ENCODE measurements around the gene TNFRSF11A.

The TNFRSF11A gene

GRCh38 chr18:62325806-62326645 is 916 bp downstream of the TNFRSF11A start:
- DNase-seq, result no peak

GRCh38 chr18:62326646-62327348 is 1.7 kb downstream of the TNFRSF11A start:
- no peak for DNase-seq

GRCh38 chr18:62327977-62328376 is 2.9 kb downstream of the TNFRSF11A start:
- no peak for DNase-seq

GRCh38 chr18:62328586-62329525 is 3.7 kb downstream of the TNFRSF11A start:
- no peak for DNase-seq

- no peak for DNase-seq
Measured at GRCh38 chr18:62329691-62330454, 4.8 kb downstream of the TNFRSF11A start.

GRCh38 chr18:62330650-62331049 is 5.5 kb downstream of the TNFRSF11A start:
- no peak for DNase-seq

GRCh38 chr18:62331581-62332356 is 6.7 kb downstream of the TNFRSF11A start:
- DNase-seq, result no peak

GRCh38 chr18:62332431-62332830 is 7.3 kb downstream of the TNFRSF11A start:
- DNase-seq, result no peak

GRCh38 chr18:62332964-62333695 is 8.0 kb downstream of the TNFRSF11A start:
- no peak for DNase-seq

- DNase-seq, result no peak
Measured at GRCh38 chr18:62334120-62334519, 9.0 kb downstream of the TNFRSF11A start.

GRCh38 chr18:62335494-62335893 is 10.4 kb downstream of the TNFRSF11A start:
- DNase-seq, result no peak

GRCh38 chr18:62336618-62337017 is 11.5 kb downstream of the TNFRSF11A start:
- no peak for DNase-seq

GRCh38 chr18:62337336-62337735 is 12.2 kb downstream of the TNFRSF11A start:
- no peak for DNase-seq

GRCh38 chr18:62338446-62339105 is 13.5 kb downstream of the TNFRSF11A start:
- no peak for DNase-seq

- no peak for DNase-seq
Measured at GRCh38 chr18:62339106-62339988, 14.2 kb downstream of the TNFRSF11A start.

GRCh38 chr18:62340996-62341395 is 15.9 kb downstream of the TNFRSF11A start:
- no peak for DNase-seq

- DNase-seq, result no peak
Measured at GRCh38 chr18:62341473-62341872, 16.4 kb downstream of the TNFRSF11A start.

GRCh38 chr18:62342884-62343283 is 17.8 kb downstream of the TNFRSF11A start:
- DNase-seq, result no peak

GRCh38 chr18:62343316-62343715 is 18.2 kb downstream of the TNFRSF11A start:
- DNase-seq, result no peak

Measured in effector CD8-positive, alpha-beta T cell (primary cell).